Astrocyte (in vitro differentiated cells and primary cell): ENCODE results near the gene C2orf68. TPM values are rescaled to one million over a fixed set of nuclear protein-coding genes. Genes with fewer than 3 reads are reported as not detected.
"Not testable (repeated sequence)": the region's sequence is repeated elsewhere in the genome, so short reads cannot be mapped to it uniquely, and the experiment has no call there.

Experiments used
- DNase-seq: peaks from one replicate; pipeline ENCODE4 v3.0.0-alpha.2; 2010; ENCODE audit warnings: low read depth
- FAIRE-seq: peaks from 2 replicates; lab custom pipeline; 2011; peaks lifted over from hg19 to GRCh38; lab: Jason Lieb, UNC
- H2AFZ ChIP-seq: 2 replicates; pipeline ENCODE4 v1.6.0; 2012; ENCODE audit warnings: low read depth, low read length, inconsistent platforms
- H3K27ac ChIP-seq: 2 replicates; pipeline ENCODE4 v1.5.1; 2011; ENCODE audit warnings: low read depth, low read length, inconsistent platforms
- H3K27me3 ChIP-seq: 2 replicates; pipeline ENCODE4 v1.6.0; 2011; ENCODE audit warnings: low read length, inconsistent platforms; ENCODE audit not compliant: insufficient read depth
- H3K36me3 ChIP-seq: 2 replicates; pipeline ENCODE4 v1.5.1; 2011; ENCODE audit warnings: low read length, inconsistent platforms; ENCODE audit not compliant: insufficient read depth
- H3K4me1 ChIP-seq: 2 replicates; pipeline ENCODE4 v1.5.1; 2011; ENCODE audit warnings: low read length, inconsistent platforms; ENCODE audit not compliant: insufficient read depth
- H3K4me2 ChIP-seq: 2 replicates; pipeline ENCODE4 v1.6.0; 2012; ENCODE audit warnings: low read length, inconsistent platforms
- H3K4me3 ChIP-seq: 2 replicates; pipeline ENCODE4 v1.5.1; 2011; ENCODE audit warnings: low read depth, mild to moderate bottlenecking, low read length, inconsistent platforms; ENCODE audit not compliant: insufficient read depth
- H3K79me2 ChIP-seq: 2 replicates; pipeline ENCODE4 v1.6.0; 2012; ENCODE audit warnings: mild to moderate bottlenecking, low read length, inconsistent platforms; ENCODE audit not compliant: insufficient read depth
- H3K9ac ChIP-seq: 2 replicates; pipeline ENCODE4 v1.6.0; 2012; ENCODE audit warnings: mild to moderate bottlenecking, low read length, inconsistent platforms
- H3K9me3 ChIP-seq: 2 replicates; pipeline ENCODE4 v1.5.1; 2012; ENCODE audit warnings: low read depth, mild to moderate bottlenecking, low read length, inconsistent platforms; ENCODE audit not compliant: insufficient read depth
- H4K20me1 ChIP-seq: 2 replicates; pipeline ENCODE4 v1.6.0; 2012; ENCODE audit warnings: low read length, inconsistent platforms; ENCODE audit not compliant: insufficient read depth
- H3K27ac Mint-ChIP-seq: one replicate; pipeline ENCODE4 v1.8.0; 2021; ENCODE audit warnings: mild to moderate bottlenecking, mixed read lengths; ENCODE audit not compliant: unreplicated experiment
- H3K27me3 Mint-ChIP-seq: one replicate; pipeline ENCODE4 v1.8.0; 2021; ENCODE audit warnings: low read depth, mixed read lengths; ENCODE audit not compliant: unreplicated experiment
- H3K36me3 Mint-ChIP-seq: one replicate; pipeline ENCODE4 v1.8.0; 2021; ENCODE audit warnings: low read depth, mixed read lengths; ENCODE audit not compliant: unreplicated experiment
- H3K4me1 Mint-ChIP-seq: one replicate; pipeline ENCODE4 v1.8.0; 2021; ENCODE audit warnings: low read depth, mixed read lengths; ENCODE audit not compliant: unreplicated experiment
- H3K4me3 Mint-ChIP-seq: one replicate; pipeline ENCODE4 v1.8.0; 2021; ENCODE audit warnings: mild to moderate bottlenecking, moderate library complexity, mixed read lengths; ENCODE audit not compliant: unreplicated experiment
- H3K9me3 Mint-ChIP-seq: one replicate; pipeline ENCODE4 v1.8.0; 2021; ENCODE audit warnings: mild to moderate bottlenecking, mixed read lengths; ENCODE audit not compliant: unreplicated experiment
- CTCF ChIP-seq: IDR thresholded peaks from 2 replicates; pipeline ENCODE4 v1.5.1; 2011; ENCODE audit warnings: low read depth, mild to moderate bottlenecking, inconsistent platforms, low read length, moderate library complexity; ENCODE audit not compliant: insufficient read depth
- EZH2 ChIP-seq: IDR thresholded peaks from 2 replicates; pipeline ENCODE4 v1.6.1; 2012; ENCODE audit warnings: mild to moderate bottlenecking, low read length, inconsistent platforms; ENCODE audit not compliant: insufficient read depth
- total RNA-seq: library from RNA; stranded (reverse); gene quantifications from 2 replicates; pipeline ENCODE4 v1.2.1, GENCODE V29; 2021

C2orf68 gene
- total RNA-seq, 1 donor from 2014 or later, result 17.8 TPM

- no peak overlapping the region for H3K4me3 Mint-ChIP-seq
- no peak for TF ChIP-seq EZH2
- no peak for TF ChIP-seq CTCF
- H2AFZ ChIP-seq, result no peak overlapping the region
These were observed 48.9 kb upstream of the C2orf68 start for GRCh38 chr2:85660725-85661124.

GRCh38 chr2:85660301-85660700 is 48.4 kb upstream of the C2orf68 start:
- H3K27me3 Mint-ChIP-seq, H3K9me3 Mint-ChIP-seq, H2AFZ ChIP-seq, H3K4me3 Mint-ChIP-seq, H3K27me3 ChIP-seq, H4K20me1 ChIP-seq, H3K9ac ChIP-seq, H3K4me3 ChIP-seq, H3K27ac ChIP-seq, H3K79me2 ChIP-seq, DNase-seq, H3K9me3 ChIP-seq, H3K36me3 ChIP-seq, H3K27ac Mint-ChIP-seq, H3K4me2 ChIP-seq, FAIRE-seq: not testable (repeated sequence)
- H3K4me1 ChIP-seq, result peaks cover 24% of the 10 kb centered on the region
- Mint-ChIP-seq H3K36me3 (peaks cover 12% of the 10 kb centered on the region), H3K4me1 (peaks cover 14% of the 10 kb centered on the region)

More at GRCh38 chr2:85660725-85661124, 48.9 kb upstream of the C2orf68 start:
- H3K27me3 Mint-ChIP-seq, result no peaks in the 10 kb centered on the region
- H3K9me3 ChIP-seq, result no peaks in the 10 kb centered on the region
- no peaks in the 10 kb centered on the region for H4K20me1 ChIP-seq
- peaks cover 20% of the 10 kb centered on the region for H3K4me1 ChIP-seq
- no peak overlapping the region for H3K9ac ChIP-seq
- H3K79me2 ChIP-seq, result no peaks in the 10 kb centered on the region
- H3K27me3 ChIP-seq, result no peaks in the 10 kb centered on the region
- no peak overlapping the region for H3K27ac ChIP-seq
- no peak overlapping the region for H3K4me2 ChIP-seq
- H3K36me3 ChIP-seq, result no peaks in the 10 kb centered on the region
- no peak overlapping the region for H3K27ac Mint-ChIP-seq
- no peaks in the 10 kb centered on the region for H3K9me3 Mint-ChIP-seq
- no peak overlapping the region for H3K4me3 ChIP-seq
- H3K4me1 Mint-ChIP-seq, result peaks cover 14% of the 10 kb centered on the region
- FAIRE-seq (no peak), DNase-seq (no peak)
- peaks cover 12% of the 10 kb centered on the region for H3K36me3 Mint-ChIP-seq

- peaks cover 14% of the 10 kb centered on the region for H3K4me1 Mint-ChIP-seq
- no peak overlapping the region for H2AFZ ChIP-seq
- no peak for FAIRE-seq
These were observed 47.6 kb upstream of the C2orf68 start for GRCh38 chr2:85659324-85659981.

GRCh38 chr2:85657399-85657798 is 45.5 kb upstream of the C2orf68 start:
- not testable (repeated sequence) for H3K4me2 ChIP-seq, H3K27ac Mint-ChIP-seq, H2AFZ ChIP-seq, H4K20me1 ChIP-seq, FAIRE-seq, H3K36me3 ChIP-seq, H3K4me3 Mint-ChIP-seq, H3K9ac ChIP-seq, H3K27me3 Mint-ChIP-seq, H3K9me3 ChIP-seq, H3K9me3 Mint-ChIP-seq, DNase-seq, H3K4me3 ChIP-seq, H3K4me1 Mint-ChIP-seq, H3K79me2 ChIP-seq, H3K27ac ChIP-seq, H3K27me3 ChIP-seq
- peaks cover 17% of the 10 kb centered on the region for H3K36me3 Mint-ChIP-seq
- H3K4me1 ChIP-seq, result peaks cover 23% of the 10 kb centered on the region

More at GRCh38 chr2:85659324-85659981, 47.6 kb upstream of the C2orf68 start:
- Histone ChIP-seq H3K4me1 (peaks cover 24% of the 10 kb centered on the region), H3K4me2 (no peak overlapping the region), H3K4me3 (no peak overlapping the region), H3K9me3 (no peaks in the 10 kb centered on the region), H3K9ac (no peak overlapping the region), H3K36me3 (no peaks in the 10 kb centered on the region), H3K27ac (no peak overlapping the region), H4K20me1 (no peaks in the 10 kb centered on the region), H3K27me3 (no peaks in the 10 kb centered on the region), H3K79me2 (no peaks in the 10 kb centered on the region)
- no peaks in the 10 kb centered on the region for H3K27me3 Mint-ChIP-seq
- peaks cover 12% of the 10 kb centered on the region for H3K36me3 Mint-ChIP-seq
- no peak overlapping the region for H3K4me3 Mint-ChIP-seq
- no peak for DNase-seq
- no peak overlapping the region for H3K27ac Mint-ChIP-seq
- TF ChIP-seq CTCF (no peak), EZH2 (no peak)
- H3K9me3 Mint-ChIP-seq, result no peaks in the 10 kb centered on the region
